H1 (cell line): ENCODE results near the gene RPS6KA2. TPM values are rescaled to one million over a fixed set of nuclear protein-coding genes. Genes with fewer than 3 reads are reported as not detected.

Experiments used
- CTCF ChIA-PET: fragments of 300-600 bp; sonication (Branson Sonifier 250); formaldehyde crosslinking; loops from one replicate; lab custom pipeline; 2021; ENCODE audit not compliant: partially characterized antibody; lab: Charles Lee
- POLR2A ChIA-PET: fragments of 300-600 bp; sonication (Branson Sonifier 250); formaldehyde crosslinking; loops from one replicate; lab custom pipeline; 2021; ENCODE audit warnings: inconsistent platforms; ENCODE audit not compliant: partially characterized antibody; lab: Charles Lee
- DNase-seq, 2 experiments: peaks; one replicate each; pipeline versions ENCODE4 v3.0.0 to v3.0.0-alpha.2; 2010 to 2022; ENCODE audit warnings: low spot score in 2 of 2, low read depth in 1 of 2, mixed read lengths in 1 of 2
- FAIRE-seq: peaks from 2 replicates; lab custom pipeline; 2011; peaks lifted over from hg19 to GRCh38; lab: Jason Lieb, UNC
- H2AFZ ChIP-seq: 2 replicates; pipeline ENCODE4 v1.8.1; 2012; ENCODE audit warnings: low read length, inconsistent platforms
- H2AK5ac ChIP-seq: 2 replicates; pipeline ENCODE4 v1.6.1; 2013; ENCODE audit warnings: low read depth, low read length
- H2BK120ac ChIP-seq: replicated peaks from 2 replicates; pipeline ENCODE3; 2013; ENCODE audit warnings: low read depth, low read length, inconsistent platforms
- H2BK12ac ChIP-seq: 2 replicates; pipeline ENCODE4 v1.6.1; 2013; ENCODE audit warnings: low read depth, low read length
- H2BK15ac ChIP-seq: 2 replicates; pipeline ENCODE4 v1.6.1; 2013; ENCODE audit warnings: low read length
- H2BK20ac ChIP-seq: 2 replicates; pipeline ENCODE4 v1.6.1; 2013; ENCODE audit warnings: low read length
- H2BK5ac ChIP-seq: 2 replicates; pipeline ENCODE4 v1.6.1; 2013; ENCODE audit warnings: low read depth, low read length
- H3K14ac ChIP-seq: 2 replicates; pipeline ENCODE4 v1.6.1; 2013; ENCODE audit warnings: inconsistent platforms; ENCODE audit not compliant: insufficient read length
- H3K18ac ChIP-seq: 2 replicates; pipeline ENCODE4 v1.6.1; 2013; ENCODE audit warnings: low read length; ENCODE audit errors: extremely low read depth
- H3K23ac ChIP-seq: 2 replicates; pipeline ENCODE4 v1.6.1; 2013; ENCODE audit warnings: inconsistent platforms; ENCODE audit not compliant: insufficient read length
- H3K23me2 ChIP-seq: 2 replicates; pipeline ENCODE4 v1.6.1; 2013; ENCODE audit warnings: low read depth, low read length
- H3K27ac ChIP-seq: 2 replicates; pipeline ENCODE4 v1.6.1; 2011; ENCODE audit warnings: low read depth, low read length, inconsistent platforms
- H3K27me3 ChIP-seq, 4 experiments: replicated peaks in 1 of 4; 1 replicate in 1 of 4; 2 replicates in 3 of 4; pipeline versions ENCODE4 v1.6.1 to v1.8.1; 2011 to 2013; ENCODE audit warnings: low read length in 3 of 4, mild to moderate bottlenecking in 3 of 4, inconsistent platforms in 2 of 4, mixed read lengths in 2 of 4, moderate library complexity in 1 of 4; ENCODE audit not compliant: control insufficient read depth in 3 of 4, insufficient read depth in 3 of 4; ENCODE audit errors: extremely low read depth in 1 of 4
- H3K36me3 ChIP-seq, 4 experiments: 2 replicates each; pipeline versions ENCODE4 v1.6.1 to v1.8.1; 2011 to 2013; ENCODE audit warnings: mild to moderate bottlenecking in 4 of 4, low read length in 3 of 4, moderate library complexity in 2 of 4, control low read depth in 1 of 4, inconsistent platforms in 1 of 4; ENCODE audit not compliant: insufficient read depth in 4 of 4, control insufficient read depth in 2 of 4
- H3K4ac ChIP-seq: replicated peaks from 2 replicates; pipeline ENCODE3; 2013; ENCODE audit warnings: low read length, low read depth, mixed read lengths, inconsistent platforms; ENCODE audit not compliant: insufficient read length
- H3K4me1 ChIP-seq, 4 experiments: replicated peaks in 1 of 4; 1 replicate in 1 of 4; 2 replicates in 3 of 4; pipeline versions ENCODE4 v1.6.1 to v1.8.1; 2011 to 2013; ENCODE audit warnings: low read length in 3 of 4, inconsistent platforms in 2 of 4, mixed read lengths in 1 of 4; ENCODE audit not compliant: insufficient read depth in 4 of 4, control insufficient read depth in 3 of 4
- H3K4me2 ChIP-seq, 2 experiments: 2 replicates each; pipeline versions ENCODE4 v1.6.1 to v1.8.1; 2011 to 2013; ENCODE audit warnings: low read depth in 2 of 2, low read length in 2 of 2, control low read depth in 1 of 2, inconsistent platforms in 1 of 2, mild to moderate bottlenecking in 1 of 2; ENCODE audit not compliant: insufficient read depth in 1 of 2
- H3K4me3 ChIP-seq, 4 experiments: fragments of 200-600, 300-600 bp in 1 of 4; sonication (generic), shearing (Covaris generic), sonication (Bioruptor Twin) in 1 of 4; 2 replicates each; pipeline versions ENCODE4 v1.5.1 to v1.8.1; 2011 to 2016; ENCODE audit warnings: low read length in 4 of 4, low read depth in 3 of 4, control low read depth in 2 of 4, inconsistent platforms in 2 of 4, mild to moderate bottlenecking in 2 of 4, mixed read lengths in 1 of 4, moderate library complexity in 1 of 4; ENCODE audit not compliant: insufficient read depth in 2 of 4; ENCODE audit errors: extremely low read depth in 1 of 4
- H3K56ac ChIP-seq: replicated peaks from 2 replicates; pipeline ENCODE3; 2013; ENCODE audit warnings: low read depth, mild to moderate bottlenecking, mixed read lengths, low read length, inconsistent platforms; ENCODE audit not compliant: insufficient read length
- H3K79me1 ChIP-seq: 2 replicates; pipeline ENCODE4 v1.6.1; 2013; ENCODE audit warnings: low read depth, low read length, control low read depth
- H3K79me2 ChIP-seq, 2 experiments: 2 replicates each; pipeline versions ENCODE4 v1.6.1 to v1.8.1; 2012 to 2013; ENCODE audit warnings: low read length in 2 of 2, mild to moderate bottlenecking in 2 of 2, inconsistent platforms in 1 of 2; ENCODE audit not compliant: insufficient read depth in 2 of 2, control insufficient read depth in 1 of 2
- H3K9ac ChIP-seq, 4 experiments: replicated peaks in 1 of 4; 1 replicate in 1 of 4; 2 replicates in 3 of 4; pipeline versions ENCODE4 v1.6.1 to v1.8.1; 2011 to 2013; ENCODE audit warnings: low read depth in 3 of 4, low read length in 3 of 4, control low read depth in 2 of 4, mild to moderate bottlenecking in 2 of 4, moderate library complexity in 2 of 4, inconsistent platforms in 1 of 4; ENCODE audit errors: extremely low read depth in 1 of 4
- H3K9me3 ChIP-seq, 2 experiments: 2 replicates each; pipeline versions ENCODE4 v1.6.1 to v1.8.1; 2012 to 2013; ENCODE audit warnings: mild to moderate bottlenecking in 2 of 2, moderate library complexity in 2 of 2, control low read depth in 1 of 2, inconsistent platforms in 1 of 2, low read depth in 1 of 2, low read length in 1 of 2, mixed read lengths in 1 of 2; ENCODE audit not compliant: insufficient read depth in 2 of 2
- H4K20me1 ChIP-seq, 2 experiments: replicated peaks in 1 of 2; 2 replicates each; pipeline versions ENCODE3 to v1.8.1; 2011 to 2013; ENCODE audit warnings: inconsistent platforms in 2 of 2, low read length in 2 of 2, mild to moderate bottlenecking in 1 of 2; ENCODE audit not compliant: insufficient read depth in 2 of 2, control insufficient read depth in 1 of 2
- H4K5ac ChIP-seq: 2 replicates; pipeline ENCODE4 v1.6.1; 2013; ENCODE audit warnings: low read length, low read depth, mixed read lengths, inconsistent platforms; ENCODE audit not compliant: insufficient read length
- H4K8ac ChIP-seq: 2 replicates; pipeline ENCODE4 v1.8.0; 2013; ENCODE audit warnings: mild to moderate bottlenecking, moderate library complexity, low read length, inconsistent platforms; ENCODE audit not compliant: insufficient read depth; ENCODE audit errors: extremely low read depth
- H4K91ac ChIP-seq: replicated peaks from 2 replicates; pipeline ENCODE3; 2013; ENCODE audit warnings: low read length, mixed read lengths, inconsistent platforms; ENCODE audit not compliant: insufficient read length
- JUN ChIP-seq: IDR thresholded peaks from 2 replicates; pipeline ENCODE4 v1.6.1; 2011; ENCODE audit warnings: low read depth, mild to moderate bottlenecking, improper control_type of control experiment, low read length
- SP2 ChIP-seq: IDR thresholded peaks from 2 replicates; pipeline ENCODE4 v1.6.1; 2012; ENCODE audit warnings: mild to moderate bottlenecking, low read length, inconsistent platforms
- TAF7 ChIP-seq: optimal IDR thresholded peaks from 2 replicates; pipeline ENCODE3; 2011; ENCODE audit warnings: low read depth, mild to moderate bottlenecking, inconsistent platforms, low read length, moderate library complexity, borderline replicate concordance
- WGBS, 2 experiments: shearing (Covaris generic) in 1 of 2; methylation state at CpG; one replicate each; pipeline versions ENCODE4 v1.1.6 to v1.1.7; 2013 to 2015; ENCODE audit warnings: low lambda C conversion rate in 2 of 2, mixed read lengths in 2 of 2, inconsistent platforms in 1 of 2, low coverage in 1 of 2, missing lambda C conversion rate in 1 of 2; ENCODE audit not compliant: insufficient replicate concordance in 2 of 2, insufficient coverage in 1 of 2, insufficient read length in 1 of 2; ENCODE audit errors: extremely low coverage in 1 of 2, missing lambda C conversion rate in 1 of 2; 5-methylcytosine and 5-hydroxymethylcytosine counted together
- polyA plus RNA-seq, 7 experiments: library from polyadenylated mRNA; depleted of rRNA in 3 of 7; stranded (reverse) in 5 of 7; unstranded in 2 of 7; fragments of >200 nt in 5 of 7; fragments of 200-250 nt in 2 of 7; gene quantifications; 1 replicate in 5 of 7; 2 replicates in 1 of 7; 4 replicates in 1 of 7; pipeline versions ENCODE4 v1.2.1 to v1.2.3, GENCODE V29; 2011 to 2013; ENCODE audit warnings: missing spikeins in 2 of 7, mixed read lengths in 2 of 7
- total RNA-seq: library from RNA; stranded (reverse); fragmentation: NEBNext Ultra II Directional; extraction: Animal tissue kit (Norgen Biotek cat#: 25700); gene quantifications from 2 replicates; pipeline ENCODE4 v1.2.1, GENCODE V29; 2021
- TF ChIP-seq, protein P1 (sequence below): IDR thresholded peaks from 2 replicates; pipeline ENCODE4 v1.6.1; 2012; ENCODE audit warnings: inconsistent platforms

Gene RPS6KA2
- total and polyA plus RNA-seq, 2 of the 8 experiments (the other 6 are each of a cell fraction or from before 2014, with no cell fraction given), result 8.8 to 25.7 TPM

- Histone ChIP-seq H3K79me1 (peaks cover 5% of the 10 kb centered on the region), H4K20me1 (peaks cover 4 to 9% of the 10 kb centered on the region in 2 experiments), H3K23me2 (no peaks in the 10 kb centered on the region), H3K23ac (no peak overlapping the region), H3K4me1 (peaks cover 0 to 10% (median 8%) of the 10 kb centered on the region in 4 experiments), H2BK12ac (0 out of 2 replicates have a peak overlapping the region, but pooled peaks have one; percentile 91), H2BK20ac (no peak overlapping the region), H3K4me2 (no peak overlapping the region), H2AFZ (no peak overlapping the region), H3K14ac (no peak overlapping the region), H3K18ac (no peak overlapping the region), H2BK15ac (no peak overlapping the region), H3K36me3 (no peaks in the 10 kb centered on the region), H2AK5ac (no peak overlapping the region), H4K8ac (no peak overlapping the region), H2BK120ac (no peak overlapping the region), H4K91ac (peak overlapping the region; percentile 48), H3K4me3 (no peak overlapping the region), H3K79me2 (peaks cover 3 to 47% of the 10 kb centered on the region in 2 experiments; a peak in 3 of 4 replicates), H3K4ac (no peak overlapping the region), H3K9me3 (no peaks in the 10 kb centered on the region), H3K9ac (no peak overlapping the region), H4K5ac (no peak overlapping the region), H3K27me3 (no peaks in the 10 kb centered on the region), H2BK5ac (no peak overlapping the region), H3K56ac (no peak overlapping the region), H3K27ac (no peak overlapping the region)
- ChIA-PET CTCF (interaction anchor here (1.1 to 1.7 kb wide), 2 partner anchors 15 to 81 kb away, joined by 3 to 4 read pairs; no protein-coding TSS in a partner anchor), POLR2A (interaction anchor here (0.8 kb wide), 1 partner anchor 32 kb away, joined by 3 read pairs; no protein-coding TSS in a partner anchor)
- TF ChIP-seq TAF7, result no peak
- no peak for TF ChIP-seq SP2
- no peak for TF ChIP-seq JUN
- TF ChIP-seq, protein P1, sequence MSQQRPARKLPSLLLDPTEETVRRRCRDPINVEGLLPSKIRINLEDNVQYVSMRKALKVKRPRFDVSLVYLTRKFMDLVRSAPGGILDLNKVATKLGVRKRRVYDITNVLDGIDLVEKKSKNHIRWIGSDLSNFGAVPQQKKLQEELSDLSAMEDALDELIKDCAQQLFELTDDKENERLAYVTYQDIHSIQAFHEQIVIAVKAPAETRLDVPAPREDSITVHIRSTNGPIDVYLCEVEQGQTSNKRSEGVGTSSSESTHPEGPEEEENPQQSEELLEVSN, result no peak
- 96% methylated on average over 16 of the region's 16 CpGs; no CpG with 5 or more reads in 1 of the 2 experiments for WGBS, 2 experiments
- FAIRE-seq, result no peak
- DNase-seq, result no peak
These were observed 70.2 kb downstream of the RPS6KA2 start for GRCh38 chr6:166556863-166557322.
